NCI-H345 treated with DMSO at 0.1 percent for 48 hours (cell line): ENCODE data around the gene MTA1.

Source experiments
- DNase-seq: peaks from one replicate; lab custom pipeline; 2025; ENCODE audit not compliant: unreplicated experiment; lab: John Stamatoyannopoulos, UW

The MTA1 gene

GRCh38 chr14:105422695-105423487 lies 3.3 kb downstream of the MTA1 start:
- no peak for DNase-seq

DNA sequence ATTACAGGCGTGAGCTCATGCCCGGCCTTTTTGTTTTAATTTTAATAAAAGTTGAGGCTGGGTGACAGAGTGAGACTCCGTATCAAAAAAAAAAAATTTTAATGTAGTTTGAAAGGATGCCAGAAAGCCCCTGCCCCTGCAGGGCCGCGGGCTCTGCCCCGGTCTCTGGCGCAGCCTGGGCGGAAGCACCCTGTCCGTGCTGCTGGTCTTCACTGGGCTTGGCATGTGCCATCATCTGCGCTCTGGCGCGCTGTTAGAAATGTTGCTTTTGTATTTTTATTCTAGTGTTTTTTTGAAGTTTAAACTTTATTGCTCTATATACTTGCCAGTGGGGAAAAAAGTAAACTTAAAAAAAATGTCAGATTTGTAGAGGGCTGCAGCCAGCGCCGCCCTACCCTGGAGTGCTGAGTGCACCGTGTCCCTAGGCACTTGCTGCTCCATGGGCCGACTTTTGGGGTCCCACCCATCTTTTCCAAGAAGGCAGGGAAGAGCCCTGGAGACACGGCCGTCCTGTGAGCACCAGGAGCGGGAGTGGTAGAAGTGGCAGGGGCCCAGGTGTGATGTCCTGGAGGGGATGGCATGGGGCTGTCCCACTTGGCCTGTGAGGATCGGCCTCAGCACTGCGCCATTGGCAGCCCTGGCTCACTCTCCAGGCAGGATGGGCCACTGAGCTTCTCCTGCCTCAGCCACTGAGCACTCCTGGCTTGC lies 4.0 kb downstream of the MTA1 start:
- no peak for DNase-seq

DNA sequence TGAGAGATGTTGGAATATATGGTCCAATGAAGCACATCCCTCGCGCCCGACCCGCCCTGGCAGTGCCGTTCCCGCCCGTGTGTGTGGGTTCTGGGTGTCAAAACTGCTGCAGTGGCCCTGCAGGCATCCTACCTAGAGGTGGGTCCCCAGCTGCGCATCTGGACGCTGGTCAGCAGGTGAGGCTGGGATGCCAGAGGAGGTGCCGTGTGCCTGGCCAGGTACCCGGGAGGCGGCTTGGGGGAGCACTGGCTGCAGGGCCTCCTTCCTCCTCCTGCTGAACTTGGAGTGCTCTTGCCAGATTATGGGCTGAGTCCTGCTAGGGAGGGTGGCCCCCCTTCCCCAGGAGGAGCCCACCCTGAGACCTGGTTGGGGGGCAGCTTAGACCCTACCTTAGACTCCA lies 5.2 kb downstream of the MTA1 start:
- DNase-seq, result no peak

DNA sequence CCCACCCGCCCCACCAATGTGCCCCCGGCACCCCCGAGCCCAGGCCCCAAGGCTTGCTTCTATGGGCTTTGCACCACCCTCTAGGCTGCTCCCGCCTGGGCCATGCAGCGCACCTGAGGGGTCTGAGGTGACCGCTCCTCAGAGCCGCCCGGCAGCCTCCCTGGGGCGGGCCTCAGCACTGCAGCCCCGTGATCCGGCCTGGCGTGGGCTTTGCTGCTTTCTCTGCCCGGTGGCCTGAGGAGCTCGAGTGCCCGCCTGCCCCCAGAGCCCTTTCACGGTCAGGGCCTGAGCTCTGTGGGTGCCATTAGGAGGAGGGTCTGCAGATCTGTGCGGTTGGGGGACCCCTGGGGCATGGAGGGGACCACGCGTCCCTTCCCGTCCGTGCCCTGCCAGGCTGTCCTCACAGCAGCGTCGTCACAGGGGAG lies 6.2 kb downstream of the MTA1 start:
- no peak for DNase-seq

GRCh38 chr14:105426416-105427130 lies 6.9 kb downstream of the MTA1 start:
- no peak for DNase-seq

DNA sequence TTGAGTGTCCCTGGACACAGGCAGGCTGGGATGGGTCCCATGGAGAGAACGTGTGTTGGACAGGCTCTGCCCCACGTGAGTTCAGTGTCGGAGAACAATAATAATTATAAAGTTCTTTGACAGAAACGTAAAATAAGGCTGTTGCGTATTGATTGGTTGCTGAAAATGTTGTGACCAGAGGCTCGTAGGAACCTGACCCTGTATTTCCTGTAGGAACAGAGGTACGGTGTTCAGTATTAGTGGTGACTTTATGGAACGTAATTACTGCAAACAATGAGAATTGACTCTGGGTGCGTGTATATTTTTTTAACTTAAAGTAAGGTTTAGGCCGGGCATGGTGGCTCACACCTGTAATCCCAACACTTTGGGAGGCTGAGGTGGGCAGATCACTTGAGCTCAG lies 7.8 kb downstream of the MTA1 start:
- DNase-seq, result no peak

DNA sequence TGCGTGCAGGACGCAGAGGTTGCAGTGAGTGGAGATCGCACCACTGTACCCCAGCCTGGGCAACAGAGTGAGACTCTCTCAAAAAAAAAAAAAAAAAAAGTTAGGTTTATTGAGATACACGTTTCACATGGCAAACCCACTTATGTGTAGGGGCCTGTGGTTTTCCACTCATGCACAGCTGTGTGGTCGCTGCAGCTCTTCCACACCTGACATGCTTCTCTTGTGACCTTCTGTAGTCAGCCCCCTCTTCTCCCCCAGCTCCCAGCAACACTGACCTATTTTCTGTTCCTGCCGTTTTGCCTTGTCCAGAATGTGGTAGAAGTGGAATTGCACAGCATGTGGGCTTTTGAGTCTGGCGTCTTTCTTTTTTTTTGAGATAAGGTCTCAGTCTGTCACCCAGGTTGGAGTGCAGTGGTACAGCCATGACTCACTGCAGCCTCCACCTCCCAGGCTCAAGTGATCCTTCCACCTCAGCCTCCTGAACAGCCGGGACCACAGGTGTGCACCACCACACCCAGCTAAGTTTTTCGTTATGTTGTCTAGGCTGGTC lies 8.4 kb downstream of the MTA1 start:
- DNase-seq, result no peak

DNA sequence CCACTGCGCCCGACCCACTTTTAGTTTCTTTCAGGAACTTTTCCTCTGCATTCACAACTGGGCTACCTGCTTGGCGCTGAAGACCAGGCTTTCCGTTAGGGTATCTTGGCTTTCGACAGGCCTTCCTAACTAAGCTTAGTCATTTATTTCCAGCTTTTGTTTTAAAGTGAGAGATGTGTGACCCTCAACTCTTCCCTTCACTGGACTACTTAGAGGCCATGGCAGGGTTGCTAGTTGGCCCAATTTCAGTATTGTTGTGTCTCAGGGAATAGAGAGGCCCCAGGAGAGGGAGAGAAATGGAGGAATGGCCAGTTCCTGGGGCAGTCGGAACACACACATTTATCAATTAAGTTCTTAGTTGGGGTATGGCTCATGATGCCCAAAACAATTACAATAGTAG lies 10.4 kb downstream of the MTA1 start:
- no peak for DNase-seq

- DNase-seq, result no peak
These were observed 10.9 kb downstream of the MTA1 start for GRCh38 chr14:105430565-105430964.

DNA sequence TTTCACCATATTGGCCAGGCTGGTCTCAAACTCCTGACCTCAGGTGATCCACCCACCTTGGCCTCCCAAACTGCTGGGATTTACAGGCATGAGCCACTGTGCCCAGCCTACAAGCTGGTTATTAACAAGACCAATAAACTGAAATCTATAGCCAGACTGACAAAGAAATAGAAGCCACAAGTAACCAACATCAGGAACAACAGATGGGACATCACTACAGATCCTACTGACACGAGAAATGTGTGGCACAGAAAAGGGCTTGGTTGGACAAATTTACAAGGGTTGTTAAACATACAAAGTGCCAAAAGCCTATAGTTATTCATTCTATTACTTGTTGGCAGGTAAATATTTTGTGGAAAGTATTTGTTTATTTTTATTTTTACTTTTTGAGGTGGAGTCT lies 11.6 kb downstream of the MTA1 start:
- no peak for DNase-seq

GRCh38 chr14:105432657-105433056 lies 13.0 kb downstream of the MTA1 start:
- DNase-seq, result no peak

GRCh38 chr14:105433161-105433605 lies 13.6 kb downstream of the MTA1 start:
- no peak for DNase-seq

DNA sequence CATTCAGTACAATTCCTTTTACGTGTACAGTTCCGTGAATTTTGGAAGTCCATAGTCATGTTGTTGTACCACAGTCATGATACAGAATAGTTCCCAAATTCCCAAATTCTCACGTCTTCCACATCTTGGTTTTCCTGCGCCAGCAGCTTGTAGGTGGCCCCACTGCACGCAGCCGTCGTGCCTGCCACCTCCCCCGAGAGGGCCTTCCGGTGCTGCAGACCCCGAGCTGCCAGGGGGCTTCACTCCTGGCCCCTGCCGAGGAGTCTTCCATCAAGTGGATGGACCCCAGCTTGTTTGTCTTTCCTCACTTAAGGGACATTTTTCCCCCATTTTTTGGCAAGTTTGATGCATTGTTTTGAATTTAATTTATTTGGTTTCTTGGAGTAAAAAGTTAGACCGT lies 16.8 kb downstream of the MTA1 start:
- no peak for DNase-seq

GRCh38 chr14:105436891-105437722 lies 17.5 kb downstream of the MTA1 start:
- peak; percentile 34 for DNase-seq

- DNase-seq, result no peak
These were observed 18.3 kb downstream of the MTA1 start for GRCh38 chr14:105437723-105438500.

DNA sequence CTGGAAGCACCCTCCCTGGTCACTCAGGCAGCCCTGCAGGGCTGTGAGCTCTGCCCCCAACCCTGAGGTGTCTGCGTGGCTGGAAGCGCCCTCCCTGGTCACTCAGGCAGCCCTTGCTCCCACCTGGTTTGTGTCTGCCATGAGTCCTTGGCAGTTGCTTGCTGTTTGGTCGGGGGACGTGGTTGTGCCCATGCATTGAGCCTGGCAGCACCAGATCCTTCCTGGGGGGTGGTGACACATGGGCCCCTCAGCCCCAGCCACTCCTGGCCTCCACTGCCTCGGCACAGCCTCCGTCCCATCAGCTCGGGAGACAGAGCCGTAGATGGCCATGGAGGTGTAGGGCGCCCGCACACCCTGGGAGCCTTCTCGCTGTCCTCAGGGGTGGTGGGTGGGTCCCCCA lies 19.6 kb downstream of the MTA1 start:
- DNase-seq, result no peak

DNA sequence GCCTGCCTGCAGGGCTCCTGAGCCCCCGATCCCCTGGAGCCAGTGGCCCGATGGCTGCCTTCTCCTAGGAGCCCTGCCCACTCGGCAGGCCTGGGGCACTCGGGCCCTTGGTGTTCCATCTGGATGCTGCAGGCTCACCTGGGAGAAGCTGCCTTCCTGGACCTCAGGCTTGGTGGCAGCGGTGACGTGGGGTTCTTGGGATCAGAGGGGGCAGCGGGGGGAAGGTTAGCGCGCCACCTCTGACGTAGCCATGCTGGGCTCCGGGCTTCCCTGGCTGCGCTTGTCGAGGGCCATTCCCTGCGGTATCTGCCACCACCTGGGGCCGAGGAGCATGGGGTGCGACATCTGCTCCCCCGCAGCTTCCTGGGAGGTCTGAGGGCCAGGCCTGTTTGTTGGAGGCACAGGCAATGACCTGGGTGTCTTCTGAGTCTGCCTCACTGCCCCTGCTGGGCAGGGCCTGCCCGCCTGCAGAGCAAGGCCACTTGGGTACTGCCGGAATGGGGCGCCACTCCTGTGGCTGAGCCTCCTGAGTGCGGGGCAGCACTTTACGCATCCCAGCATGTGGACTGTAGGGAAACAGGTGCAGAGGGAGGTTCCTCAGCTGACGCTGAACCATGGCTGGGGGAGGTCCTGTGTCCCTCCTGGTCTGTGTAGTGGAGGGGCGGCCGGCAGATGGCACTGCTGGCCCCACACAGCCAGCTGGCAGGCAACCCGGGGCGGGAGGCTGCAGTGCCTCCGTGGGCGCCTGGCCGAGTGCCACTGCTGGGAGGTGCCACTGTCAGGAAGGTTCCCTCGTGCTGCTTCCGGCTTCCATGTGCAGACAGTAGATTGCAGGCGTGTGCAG lies 20.3 kb downstream of the MTA1 start:
- peak; percentile 32 for DNase-seq

DNA sequence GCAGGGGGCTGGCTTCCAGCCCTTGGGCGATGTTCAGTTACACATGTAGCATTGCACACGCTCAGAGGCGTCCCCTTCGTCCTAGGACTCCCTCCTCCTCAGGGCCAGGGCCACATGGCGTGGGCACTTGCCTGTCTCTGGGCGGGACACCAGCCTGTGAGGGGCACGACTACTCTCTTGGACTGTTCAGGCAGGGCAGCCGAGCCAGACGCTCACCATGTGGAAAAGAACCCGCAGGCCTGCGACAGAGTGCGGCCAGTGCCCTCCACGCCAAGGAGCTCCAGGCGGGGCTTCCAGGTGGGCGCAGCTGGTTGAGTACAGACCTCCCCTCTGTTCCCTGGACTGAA lies 20.9 kb downstream of the MTA1 start:
- no peak for DNase-seq

DNA sequence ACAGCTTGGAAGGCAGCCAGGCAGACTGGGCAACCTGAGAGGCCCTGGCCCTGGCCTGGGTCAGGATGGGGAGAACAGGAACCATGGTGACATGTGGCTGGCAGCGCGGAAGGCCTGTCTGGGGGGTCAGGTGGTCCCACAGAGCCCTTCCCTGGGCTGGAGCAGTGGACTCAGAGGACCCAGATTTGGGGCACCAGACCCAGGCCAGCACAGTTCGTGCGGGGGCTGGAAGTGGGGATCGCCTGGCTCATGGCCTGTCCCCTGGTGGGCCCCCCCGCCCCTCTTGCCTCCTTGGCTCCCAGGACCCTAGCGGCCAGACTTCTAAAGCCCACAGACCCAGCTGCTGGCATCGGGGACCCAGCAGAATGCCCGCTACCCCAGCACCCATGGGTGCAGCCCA lies 21.4 kb downstream of the MTA1 start:
- DNase-seq, result no peak
